Fibroblast of lung (primary cell): ENCODE results near the gene FKBP2. TPM values are rescaled to one million over a fixed set of nuclear protein-coding genes. Genes with fewer than 3 reads are reported as not detected.

ENCODE experiments used
- DNase-seq, 2 donors: peaks; one replicate each; pipeline versions ENCODE4 v3.0.0 to v3.0.0-alpha.2; 2010; ENCODE audit warnings: low read depth in 2 of 2
- H2AFZ ChIP-seq: 2 replicates; pipeline ENCODE4 v1.5.1; 2012; ENCODE audit warnings: low read length, control low read depth, inconsistent platforms
- H3K27ac ChIP-seq: 2 replicates; pipeline ENCODE4 v1.5.1; 2011; ENCODE audit warnings: low read length, control low read depth; ENCODE audit not compliant: insufficient read depth
- H3K27me3 ChIP-seq: 2 replicates; pipeline ENCODE4 v1.5.1; 2011; ENCODE audit warnings: mild to moderate bottlenecking, low read length; ENCODE audit not compliant: control insufficient read depth, insufficient read depth
- H3K36me3 ChIP-seq: 2 replicates; pipeline ENCODE4 v1.5.1; 2011; ENCODE audit warnings: low read length; ENCODE audit not compliant: control insufficient read depth, insufficient read depth
- H3K4me1 ChIP-seq: 2 replicates; pipeline ENCODE4 v1.5.1; 2011; ENCODE audit warnings: low read length; ENCODE audit not compliant: control insufficient read depth, insufficient read depth; ENCODE audit errors: extremely low read depth
- H3K4me2 ChIP-seq: 2 replicates; pipeline ENCODE4 v1.5.1; 2011; ENCODE audit warnings: low read length, control low read depth; ENCODE audit not compliant: insufficient read depth; ENCODE audit errors: extremely low read depth
- H3K4me3 ChIP-seq, 4 experiments: fragments of 200-600 bp in 1 of 4; sonication (generic) in 1 of 4; replicated peaks in 1 of 4; 2 replicates each; pipeline ENCODE4 v1.5.1; 2011 to 2016; ENCODE audit warnings: low read length in 4 of 4, low read depth in 3 of 4, mild to moderate bottlenecking in 3 of 4, control low read depth in 2 of 4, inconsistent platforms in 1 of 4, mixed read lengths in 1 of 4; ENCODE audit not compliant: insufficient read depth in 1 of 4; ENCODE audit errors: control extremely low read depth in 1 of 4
- H3K79me2 ChIP-seq: 2 replicates; pipeline ENCODE4 v1.5.1; 2012; ENCODE audit warnings: mild to moderate bottlenecking, low read length, inconsistent platforms; ENCODE audit not compliant: control insufficient read depth, insufficient read depth
- H3K9ac ChIP-seq: 2 replicates; pipeline ENCODE4 v1.5.1; 2011; ENCODE audit warnings: mild to moderate bottlenecking, low read length, control low read depth; ENCODE audit not compliant: insufficient read depth
- H3K9me3 ChIP-seq: 2 replicates; pipeline ENCODE4 v1.5.1; 2012; ENCODE audit warnings: low read depth, low read length; ENCODE audit not compliant: control insufficient read depth, insufficient read depth
- H4K20me1 ChIP-seq: 2 replicates; pipeline ENCODE4 v1.5.1; 2011; ENCODE audit warnings: low read length; ENCODE audit not compliant: control insufficient read depth, insufficient read depth; ENCODE audit errors: extremely low read depth
- EZH2 ChIP-seq: IDR thresholded peaks from 2 replicates; pipeline ENCODE4 v1.5.1; 2012; ENCODE audit warnings: low read length, control low read depth, mild to moderate bottlenecking; ENCODE audit errors: missing control alignments
- polyA plus RNA-seq, 2 donors: library from polyadenylated mRNA; depleted of rRNA in 1 of 2; stranded (reverse) in 1 of 2; unstranded in 1 of 2; fragments of >200 nt; gene quantifications; 2 replicates each; pipeline ENCODE4 v1.2.1, GENCODE V29; 2011 to 2012; ENCODE audit warnings: missing spikeins in 1 of 2
- total RNA-seq: library from RNA; depleted of rRNA; stranded (reverse); fragments of >200 nt; gene quantifications from 2 replicates; pipeline ENCODE4 v1.2.1, GENCODE V29; 2014
- TF ChIP-seq, protein P1 (sequence below), 2 donors: IDR thresholded peaks in 1 of 2; conservative IDR thresholded peaks in 1 of 2; 1 replicate in 1 of 2; 2 replicates in 1 of 2; pipeline ENCODE4 v1.5.1; 2011 to 2012; ENCODE audit warnings: low read length in 2 of 2, control low read depth in 1 of 2, inconsistent platforms in 1 of 2, low read depth in 1 of 2, mild to moderate bottlenecking in 1 of 2

FKBP2 gene
- total and polyA plus RNA-seq, 2 donors (not counting 1 experiment from before 2014, with no cell fraction given), result 34.7 to 62.9 TPM

DNA sequence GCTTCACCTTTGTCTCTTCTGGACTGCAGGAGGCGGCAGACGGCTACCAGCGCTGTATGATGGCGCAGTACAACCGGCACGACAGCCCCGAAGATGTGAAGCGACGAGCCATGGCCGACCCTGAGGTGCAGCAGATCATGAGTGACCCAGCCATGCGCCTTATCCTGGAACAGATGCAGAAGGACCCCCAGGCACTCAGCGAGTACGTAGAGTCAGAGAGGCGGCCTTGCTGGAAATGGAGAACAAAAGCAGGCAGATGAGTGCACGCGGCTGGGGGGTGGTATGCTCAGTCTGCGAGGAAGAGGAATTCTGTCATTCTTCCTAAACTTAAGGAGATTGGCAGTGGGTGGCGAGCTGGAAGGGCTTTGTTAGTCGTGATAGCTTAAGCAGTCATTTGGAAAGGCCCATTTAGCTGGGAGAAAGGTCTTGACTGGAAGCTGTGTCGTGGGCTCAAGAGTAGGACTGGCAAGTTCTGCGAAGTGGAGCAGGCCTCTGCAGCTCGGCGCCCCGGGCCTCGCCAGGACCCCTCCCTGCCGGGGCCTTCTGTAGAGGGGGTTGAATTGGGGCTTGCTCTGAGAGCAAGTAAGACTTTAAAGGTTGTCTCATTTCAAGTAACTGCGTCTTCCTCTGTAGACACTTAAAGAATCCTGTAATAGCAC lies 37.3 kb upstream of the FKBP2 start:
- Histone ChIP-seq H3K9ac (no peak overlapping the region), H3K27me3 (no peaks in the 10 kb centered on the region), H3K36me3 (peaks cover 31% of the 10 kb centered on the region), H3K4me1 (peaks cover 18% of the 10 kb centered on the region), H3K79me2 (no peaks in the 10 kb centered on the region), H3K4me3 (no peak overlapping the region), H3K4me2 (no peak overlapping the region), H3K9me3 (no peaks in the 10 kb centered on the region), H4K20me1 (no peaks in the 10 kb centered on the region), H2AFZ (no peak overlapping the region), H3K27ac (no peak overlapping the region)
- DNase-seq, result no peak
- TF ChIP-seq EZH2, result no peak
- TF ChIP-seq, protein P1, sequence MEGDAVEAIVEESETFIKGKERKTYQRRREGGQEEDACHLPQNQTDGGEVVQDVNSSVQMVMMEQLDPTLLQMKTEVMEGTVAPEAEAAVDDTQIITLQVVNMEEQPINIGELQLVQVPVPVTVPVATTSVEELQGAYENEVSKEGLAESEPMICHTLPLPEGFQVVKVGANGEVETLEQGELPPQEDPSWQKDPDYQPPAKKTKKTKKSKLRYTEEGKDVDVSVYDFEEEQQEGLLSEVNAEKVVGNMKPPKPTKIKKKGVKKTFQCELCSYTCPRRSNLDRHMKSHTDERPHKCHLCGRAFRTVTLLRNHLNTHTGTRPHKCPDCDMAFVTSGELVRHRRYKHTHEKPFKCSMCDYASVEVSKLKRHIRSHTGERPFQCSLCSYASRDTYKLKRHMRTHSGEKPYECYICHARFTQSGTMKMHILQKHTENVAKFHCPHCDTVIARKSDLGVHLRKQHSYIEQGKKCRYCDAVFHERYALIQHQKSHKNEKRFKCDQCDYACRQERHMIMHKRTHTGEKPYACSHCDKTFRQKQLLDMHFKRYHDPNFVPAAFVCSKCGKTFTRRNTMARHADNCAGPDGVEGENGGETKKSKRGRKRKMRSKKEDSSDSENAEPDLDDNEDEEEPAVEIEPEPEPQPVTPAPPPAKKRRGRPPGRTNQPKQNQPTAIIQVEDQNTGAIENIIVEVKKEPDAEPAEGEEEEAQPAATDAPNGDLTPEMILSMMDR (conservative IDR thresholded peaks at IDR 0.05 in 1 of 2, IDR thresholded peaks at IDR 0.05 in 1 of 2; ENCODE audit: low read depth in 1 of 2, low read length in 2 of 2), result no peak

DNA sequence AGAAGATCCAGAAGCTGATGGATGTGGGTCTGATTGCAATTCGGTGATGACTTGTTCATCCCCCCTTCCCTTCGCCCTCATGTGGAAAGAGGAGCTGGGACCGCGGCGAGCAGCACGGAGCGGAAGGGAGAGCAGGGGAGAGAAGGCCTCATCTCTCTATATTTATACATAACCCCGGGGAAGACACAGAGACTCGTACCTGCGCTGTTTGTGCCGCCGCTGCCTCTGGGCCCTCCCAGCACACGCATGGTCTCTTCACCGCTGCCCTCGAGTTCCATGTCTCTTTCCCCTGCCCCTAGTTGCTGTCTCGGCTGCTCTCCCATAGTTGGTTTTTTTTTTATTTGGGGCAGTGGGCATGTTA lies 36.8 kb upstream of the FKBP2 start:
- H3K4me1 ChIP-seq, result peaks cover 18% of the 10 kb centered on the region
- no peaks in the 10 kb centered on the region for H4K20me1 ChIP-seq
- no peak for DNase-seq
- no peak overlapping the region for H2AFZ ChIP-seq
- no peak overlapping the region for H3K9ac ChIP-seq
- H3K9me3 ChIP-seq, result no peaks in the 10 kb centered on the region
- H3K27me3 ChIP-seq, result no peaks in the 10 kb centered on the region
- H3K4me2 ChIP-seq, result no peak overlapping the region
- H3K4me3 ChIP-seq, result no peak overlapping the region
- peaks cover 31% of the 10 kb centered on the region for H3K36me3 ChIP-seq
- TF ChIP-seq EZH2, result no peak
- TF ChIP-seq, protein P1 (conservative IDR thresholded peaks at IDR 0.05 in 1 of 2, IDR thresholded peaks at IDR 0.05 in 1 of 2; ENCODE audit: low read depth in 1 of 2, low read length in 2 of 2), result no peak
- no peak overlapping the region for H3K27ac ChIP-seq
- H3K79me2 ChIP-seq, result no peaks in the 10 kb centered on the region

DNA sequence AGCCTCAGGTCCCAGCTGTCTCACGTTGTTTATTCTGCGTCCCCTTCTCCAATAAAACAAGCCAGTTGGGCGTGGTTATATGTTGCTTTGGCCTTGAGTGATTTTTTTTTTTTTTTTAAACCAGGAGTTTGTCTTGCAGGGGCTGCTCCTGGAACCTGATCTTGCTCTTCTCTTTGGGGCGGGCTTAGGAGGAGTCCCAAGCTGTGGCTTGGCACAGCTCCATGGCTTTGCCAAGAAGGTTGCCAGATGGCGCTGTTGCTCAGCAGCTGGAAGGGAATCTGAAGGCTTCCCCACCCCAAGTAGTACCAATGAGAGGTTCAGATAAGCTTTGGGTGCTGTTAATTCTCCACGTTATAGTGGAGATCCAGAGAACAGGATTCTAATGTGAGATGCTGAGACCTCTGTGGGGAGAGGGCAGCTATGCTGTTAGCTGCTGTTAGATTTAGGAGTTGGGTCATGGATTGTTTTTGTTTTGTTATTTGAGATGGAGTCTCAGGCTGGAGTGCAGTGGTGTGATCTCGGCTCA lies 36.4 kb upstream of the FKBP2 start:
- H3K4me1 ChIP-seq, result peaks cover 18% of the 10 kb centered on the region
- H3K4me2 ChIP-seq, result no peak overlapping the region
- H3K36me3 ChIP-seq, result peaks cover 31% of the 10 kb centered on the region
- H3K27ac ChIP-seq, result no peak overlapping the region
- H3K4me3 ChIP-seq, result no peak overlapping the region
- H3K27me3 ChIP-seq, result no peaks in the 10 kb centered on the region
- H3K9ac ChIP-seq, result no peak overlapping the region
- H2AFZ ChIP-seq, result no peak overlapping the region
- H3K79me2 ChIP-seq, result no peaks in the 10 kb centered on the region
- no peaks in the 10 kb centered on the region for H3K9me3 ChIP-seq
- no peaks in the 10 kb centered on the region for H4K20me1 ChIP-seq
- peak; percentile 93 to 97 for DNase-seq
- no peak for TF ChIP-seq EZH2
- TF ChIP-seq, protein P1 (conservative IDR thresholded peaks at IDR 0.05 in 1 of 2, IDR thresholded peaks at IDR 0.05 in 1 of 2; ENCODE audit: low read depth in 1 of 2, low read length in 2 of 2), result peak; percentile 61 to 68
